Testis (tissue), 2 donors: Measurements from ENCODE around the gene SNX3.

Experiments
- CTCF ChIP-seq, 3 experiments: fragments of 450-650 bp in 2 of 3; fragments of 200-600 bp in 1 of 3; sonication (generic) in 1 of 3; IDR thresholded peaks; one replicate each; pipeline ENCODE4 v1.5.1; 2016 to 2019; ENCODE audit warnings: antibody characterized with exemption in 3 of 3, mild to moderate bottlenecking in 2 of 3, moderate library complexity in 1 of 3
- POLR2A ChIP-seq: fragments of 450-650 bp; IDR thresholded peaks from one replicate; pipeline ENCODE4 v1.6.1; 2017; ENCODE audit warnings: antibody characterized with exemption, mild to moderate bottlenecking, moderate library complexity

GRCh38 chr6:108176281-108177089 is 84.4 kb downstream of the SNX3 start:
- TF ChIP-seq CTCF (IDR thresholded peaks at IDR 0.05) (no peak), POLR2A (no peak)
